Uterus (tissue), 2 donors: ENCODE measurements around the gene TIMM13.

Source experiments
- CTCF ChIP-seq, 4 experiments: fragments of 200-600 bp in 2 of 4; fragments of 450-650 bp in 2 of 4; sonication (generic) in 2 of 4; IDR thresholded peaks; one replicate each; pipeline ENCODE4 v1.5.1; 2016 to 2019; ENCODE audit warnings: antibody characterized with exemption in 4 of 4, mild to moderate bottlenecking in 2 of 4, moderate library complexity in 1 of 4
- POLR2A ChIP-seq, 2 donors: fragments of 450-650 bp; IDR thresholded peaks; one replicate each; pipeline ENCODE4 v1.6.1; 2016; ENCODE audit warnings: antibody characterized with exemption in 2 of 2, mild to moderate bottlenecking in 1 of 2, moderate library complexity in 1 of 2

- TF ChIP-seq CTCF (IDR thresholded peaks at IDR 0.05) (peak in 2 of 4 experiments; percentile 22), POLR2A (IDR thresholded peaks at IDR 0.05) (no peak)
These were observed 2.4 kb downstream of the TIMM13 start for GRCh38 chr19:2424686-2425621.
